Measurements from ENCODE around the gene CBARP. TPM values are rescaled to one million over a fixed set of nuclear protein-coding genes. Genes with fewer than 3 reads are reported as not detected.

CBARP gene
- polyA plus RNA-seq, 1 of the 3 experiments (the other 2 are of a cell fraction): 5.1 TPM

- H3K9me3 ChIP-seq: no peaks in the 10 kb centered on the region
- peaks cover 19 to 44% of the 10 kb centered on the region in 2 experiments; a peak in 3 of 4 replicates for H3K4me1 ChIP-seq (ENCODE audit: control insufficient read depth in 1 of 2, insufficient read depth in 2 of 2, low read depth in 1 of 2, low read length in 1 of 2)
- H4K20me1 ChIP-seq (ENCODE audit: insufficient read depth): peaks cover 8% of the 10 kb centered on the region; the same call in 1 of the 2 replicates
- H3K27me3 ChIP-seq (ENCODE audit: insufficient read depth): no peaks in the 10 kb centered on the region
- H3K9me2 ChIP-seq: no peaks in the 10 kb centered on the region
- 81% methylated on average over 6 of the region's 31 CpGs for WGBS (ENCODE audit: low lambda C conversion rate)
- H3K79me2 ChIP-seq (ENCODE audit: insufficient read depth): peaks cover 43% of the 10 kb centered on the region
- H3K4me2 ChIP-seq: peak overlapping the region; percentile 99; the same call in 1 of the 2 replicates
- H3K36me3 ChIP-seq (replicated peaks in 1 of 2; ENCODE audit: control insufficient read depth in 1 of 2, insufficient read depth in 2 of 2, low read length in 1 of 2): no peaks in the 10 kb centered on the region
- TF ChIP-seq ZBTB33 (IDR thresholded peaks at IDR 0.05; ENCODE audit: borderline replicate concordance, low read depth) (no peak), PBX3 (IDR thresholded peaks at IDR 0.05) (no peak), MAX (IDR thresholded peaks at IDR 0.05; ENCODE audit: low read depth) (no peak), GATA2 (CRISPR knock-in tag; IDR thresholded peaks at IDR 0.05) (no peak), FOXM1 (IDR thresholded peaks at IDR 0.05; ENCODE audit: low read depth) (no peak), RCOR1 (IDR thresholded peaks at IDR 0.05; ENCODE audit: low read length) (no peak), CTCF (IDR thresholded peaks at IDR 0.05) (no peak), POLR2AphosphoS5 (IDR thresholded peaks at IDR 0.05; ENCODE audit: low read depth, low read length) (no peak), REST (IDR thresholded peaks at IDR 0.05; ENCODE audit: low read depth, low read length) (no peak), SMC3 (IDR thresholded peaks at IDR 0.05; ENCODE audit: low read depth, low read length) (no peak), RFX5 (IDR thresholded peaks at IDR 0.05; ENCODE audit: low read length) (no peak), ELF1 (IDR thresholded peaks at IDR 0.05) (no peak), TAF1 (IDR thresholded peaks at IDR 0.05; ENCODE audit: borderline replicate concordance, low read depth, low read length) (no peak), MEF2A (IDR thresholded peaks at IDR 0.05; ENCODE audit: borderline replicate concordance, low read depth) (no peak), CHD2 (IDR thresholded peaks at IDR 0.05; ENCODE audit: low read length, partially characterized antibody) (no peak), NRF1 (IDR thresholded peaks at IDR 0.05; ENCODE audit: low read depth, low read length) (no peak), USF1 (IDR thresholded peaks at IDR 0.05; ENCODE audit: borderline replicate concordance, low read depth) (no peak), MXI1 (IDR thresholded peaks at IDR 0.05; ENCODE audit: low read depth, low read length) (no peak)
- H3K27ac ChIP-seq (ENCODE audit: low read depth in 2 of 2, low read length in 1 of 2): peak overlapping the region; percentile 47 to 50; a peak in 2 of 4 replicates
- no peak overlapping the region for H3K9ac ChIP-seq
- ChIA-PET CTCF (interaction anchor here (0.6 to 9.7 kb wide), 47 partner anchors 9 to 386 kb away, joined by 3 to 594 read pairs (median 4); partner anchors contain the start of genes ABCA7, APC2, CFD and CIRBP), POLR2A (interaction anchor here (1.1 to 2.9 kb wide), 10 partner anchors 8 to 33 kb away, joined by 3 to 110 read pairs (median 7); partner anchors contain the start of genes CIRBP and FAM174C)
- no peak for DNase-seq
- H3F3A ChIP-seq (replicated peaks; ENCODE audit: insufficient read depth): peaks cover 33% of the 10 kb centered on the region
- peak overlapping the region in 1 of 2 experiments; percentile 33; a peak in 1 of 4 replicates for H3K4me3 ChIP-seq (ENCODE audit: low read depth in 2 of 2, low read length in 1 of 2)
- no peak overlapping the region for H2AFZ ChIP-seq (ENCODE audit: low read depth)
Observed at GRCh38 chr19:1244693-1245451, 7.1 kb upstream of the CBARP start.

Measured in SK-N-SH (cell line).